ENCODE data around the gene DAPK2.
"Not testable (repeated sequence)": the region's sequence is repeated elsewhere in the genome, so short reads cannot be mapped to it uniquely, and the experiment has no call there.

DAPK2 gene

GRCh38 chr15:63909819-63910437, 136.4 kb downstream of the DAPK2 start:
- DNase-seq = no peak

DNA sequence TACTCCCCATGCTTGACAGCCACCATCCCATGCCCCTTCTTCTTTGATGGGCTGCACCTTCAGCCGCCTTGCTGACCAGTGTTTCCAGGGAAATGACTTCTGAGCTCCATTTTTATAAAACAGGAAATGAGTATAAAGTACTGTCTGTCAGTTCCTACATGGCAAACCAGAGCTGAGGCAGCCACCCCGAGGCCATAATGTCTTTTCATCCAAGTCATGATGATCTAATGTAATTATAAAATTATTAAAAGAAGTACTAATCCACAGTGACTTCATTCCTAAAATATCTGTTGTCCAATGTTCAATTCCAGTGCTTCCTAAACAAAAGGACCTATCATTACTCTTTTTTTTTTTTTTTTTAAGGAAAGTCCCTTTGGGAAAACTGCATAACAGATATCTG, 137.3 kb downstream of the DAPK2 start:
- DNase-seq = no peak

DNA sequence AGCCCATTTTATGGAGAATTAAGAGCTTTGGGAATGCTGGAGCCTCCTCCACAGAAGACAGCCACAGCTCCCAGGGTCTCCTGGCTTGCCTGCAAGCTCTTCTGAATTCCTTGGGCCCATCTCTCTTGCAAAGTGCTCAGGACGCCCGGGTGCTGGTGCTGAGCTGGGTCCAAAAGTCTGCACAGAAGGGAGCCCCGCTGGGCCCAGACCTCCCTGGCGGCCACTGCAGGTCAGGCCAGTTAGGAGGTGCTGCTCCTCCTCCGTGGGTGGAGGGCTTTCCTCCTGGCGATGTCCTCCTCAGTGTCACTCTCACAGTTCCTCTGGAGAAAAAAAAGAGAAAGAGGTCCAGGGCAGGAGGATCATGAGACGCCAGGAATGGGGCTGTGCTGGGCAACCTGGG, 138.0 kb downstream of the DAPK2 start:
- DNase-seq = no peak

- DNase-seq = no peak
These were observed 138.8 kb downstream of the DAPK2 start for GRCh38 chr15:63907521-63907920.

- no peak for DNase-seq
These were observed 140.1 kb downstream of the DAPK2 start for GRCh38 chr15:63906266-63906584.

GRCh38 chr15:63905558-63906265, 140.6 kb downstream of the DAPK2 start:
- DNase-seq = no peak

GRCh38 chr15:63905131-63905530, 141.2 kb downstream of the DAPK2 start:
- no peak for DNase-seq

DNA sequence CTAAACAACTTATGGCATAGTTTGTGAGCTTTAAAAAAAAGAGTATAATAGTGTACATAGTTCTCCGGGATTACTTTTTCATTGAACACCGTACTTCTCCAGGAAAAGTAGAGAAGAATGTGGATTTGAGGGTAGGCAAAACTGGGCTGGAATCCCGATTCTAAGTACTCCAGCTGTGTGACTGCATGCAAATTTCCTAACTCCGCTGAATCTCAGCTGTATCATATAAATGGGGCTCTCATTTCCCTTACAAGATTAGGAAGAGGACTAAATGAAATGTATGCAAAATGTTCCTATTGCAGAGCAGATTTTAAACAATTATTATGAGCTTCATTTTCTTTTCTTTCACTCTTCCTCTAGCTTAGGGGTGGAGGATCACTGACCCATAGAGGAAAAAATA, 142.2 kb downstream of the DAPK2 start:
- DNase-seq = no peak

GRCh38 chr15:63902671-63903035, 143.6 kb downstream of the DAPK2 start:
- no peak for DNase-seq

GRCh38 chr15:63901912-63902670, 144.2 kb downstream of the DAPK2 start:
- no peak for DNase-seq

- no peak for DNase-seq
These were observed 146.0 kb downstream of the DAPK2 start for GRCh38 chr15:63900306-63900705.

DNA sequence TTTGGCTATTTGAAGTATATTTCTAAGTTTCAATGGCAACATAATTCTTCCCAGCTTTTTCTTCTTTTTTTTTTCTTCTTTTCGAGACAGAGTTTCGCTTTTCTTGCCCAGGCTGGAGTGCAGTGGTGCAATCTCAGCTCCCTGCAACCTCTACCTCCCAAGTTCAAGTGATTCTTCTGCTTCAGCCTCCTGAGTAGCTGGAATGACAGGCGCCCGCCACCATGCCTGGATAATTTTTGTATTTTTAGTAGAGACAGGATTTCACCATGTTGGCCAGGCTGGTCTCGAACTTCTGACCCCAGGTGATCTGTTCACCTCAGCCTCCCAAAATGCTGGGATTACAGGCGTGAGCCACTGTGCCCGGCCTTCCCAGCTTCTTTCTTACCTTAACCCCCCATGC, 146.7 kb downstream of the DAPK2 start:
- not testable (repeated sequence) for DNase-seq

DNA sequence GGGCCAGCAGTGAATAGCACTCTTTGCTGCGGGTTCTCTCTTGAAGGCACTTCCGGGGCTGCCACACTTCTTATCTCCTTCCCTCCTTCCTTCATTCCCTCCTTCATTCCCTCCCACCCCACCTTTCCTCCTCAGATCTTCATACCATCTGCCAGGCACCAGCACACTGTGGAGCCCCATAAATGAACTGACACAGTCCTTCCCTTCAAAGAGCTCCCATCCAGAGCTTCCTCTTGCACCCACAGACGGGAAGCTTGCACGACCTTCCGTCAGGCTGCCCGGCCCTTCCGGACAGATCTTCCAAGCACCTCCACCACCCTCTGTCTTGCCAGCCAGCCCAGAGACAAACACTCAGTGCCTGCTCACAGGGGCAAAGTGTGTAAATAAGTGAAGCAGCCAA, 147.1 kb downstream of the DAPK2 start:
- no peak for DNase-seq

DNA sequence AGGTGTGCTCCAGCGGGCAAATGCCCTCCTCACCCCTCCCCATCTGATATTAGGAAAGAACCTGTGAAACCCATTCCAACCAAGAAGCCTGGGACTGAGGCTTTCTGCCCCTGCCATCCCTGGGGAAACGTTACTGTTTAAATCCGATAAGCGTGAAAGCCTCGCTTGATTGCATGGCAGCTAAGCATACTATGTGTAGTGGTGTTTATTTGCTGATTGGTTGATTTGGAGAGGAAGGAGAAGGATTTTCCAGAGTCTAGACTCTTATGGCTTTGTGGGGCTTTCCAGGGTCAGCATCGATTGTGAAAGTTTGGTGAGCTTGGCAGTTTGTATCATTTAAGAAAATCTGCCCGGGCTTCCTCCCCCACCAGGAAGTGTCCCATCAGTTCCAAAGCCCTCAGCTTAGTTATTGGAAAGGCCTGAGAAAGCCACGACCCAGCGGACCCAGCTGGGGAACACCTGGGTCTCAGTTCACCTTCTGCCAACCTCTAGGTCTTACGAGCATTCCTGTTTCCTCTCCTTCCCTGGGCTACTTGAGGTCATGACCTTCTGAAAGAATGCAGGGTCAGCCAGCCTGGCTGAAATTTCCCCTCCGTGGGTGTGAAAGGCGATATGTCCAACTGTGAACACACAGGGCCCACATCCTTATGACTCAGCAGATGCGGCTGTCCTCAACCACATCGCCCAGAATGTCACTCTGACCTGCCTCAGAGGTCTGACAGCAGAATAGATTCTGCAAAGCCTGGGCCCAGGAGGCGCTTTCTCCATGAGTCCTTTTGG, 149.8 kb downstream of the DAPK2 start:
- no peak for DNase-seq

DNA sequence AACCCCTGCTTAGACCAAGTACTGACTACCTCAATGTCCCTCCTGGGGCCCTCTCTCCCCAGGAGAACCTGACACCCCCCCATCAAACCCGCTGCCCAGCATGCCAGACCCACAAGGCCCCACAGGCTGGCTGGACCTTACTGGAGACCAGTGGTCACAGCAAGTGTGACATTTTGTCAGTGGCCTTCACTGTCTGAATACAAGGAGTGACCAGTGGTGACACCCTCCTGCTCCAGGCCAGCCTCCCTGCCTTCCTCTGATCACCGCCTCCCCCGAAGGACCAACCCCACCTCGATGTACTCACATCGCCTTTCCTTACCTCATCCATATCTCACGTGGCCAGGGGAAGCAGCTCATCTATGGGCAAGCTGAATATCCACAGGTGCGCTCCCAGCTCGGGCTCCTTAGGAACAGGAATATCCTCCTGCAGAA, 150.5 kb downstream of the DAPK2 start:
- DNase-seq = no peak

- no peak for DNase-seq
These were observed 151.1 kb downstream of the DAPK2 start for GRCh38 chr15:63895194-63895593.

- DNase-seq = no peak
These were observed 151.7 kb downstream of the DAPK2 start for GRCh38 chr15:63894662-63894949.

- no peak for DNase-seq
These were observed 152.2 kb downstream of the DAPK2 start for GRCh38 chr15:63893866-63894661.

- no peak for DNase-seq
These were observed 153.4 kb downstream of the DAPK2 start for GRCh38 chr15:63892794-63893441.

DNA sequence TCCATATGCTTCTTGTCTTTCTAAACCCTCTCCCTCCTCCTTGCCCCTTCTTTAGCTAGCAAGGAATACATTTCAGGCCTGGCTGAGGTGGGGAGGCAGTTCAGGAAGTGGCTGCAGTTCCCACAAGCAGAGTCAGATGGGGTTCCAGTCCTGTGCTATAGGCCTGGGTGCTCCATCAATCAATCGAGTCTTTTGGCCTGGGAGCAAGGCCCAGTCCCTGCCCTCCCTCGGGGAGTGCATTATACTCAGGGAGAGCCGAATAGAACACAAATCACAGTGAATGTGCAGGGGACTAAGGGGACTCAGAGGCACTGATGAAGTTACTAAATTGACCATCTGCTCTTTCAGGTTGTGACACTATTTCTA, 154.5 kb downstream of the DAPK2 start:
- no peak for DNase-seq

GRCh38 chr15:63891079-63891767, 155.1 kb downstream of the DAPK2 start:
- DNase-seq = peak; percentile 39

GRCh38 chr15:63890617-63891016, 155.7 kb downstream of the DAPK2 start:
- DNase-seq = no peak

Data from NCI-H1417 treated with DMSO at 0.1 percent for 48 hours (cell line).